ENCODE data around the gene OR6X1.

DNA sequence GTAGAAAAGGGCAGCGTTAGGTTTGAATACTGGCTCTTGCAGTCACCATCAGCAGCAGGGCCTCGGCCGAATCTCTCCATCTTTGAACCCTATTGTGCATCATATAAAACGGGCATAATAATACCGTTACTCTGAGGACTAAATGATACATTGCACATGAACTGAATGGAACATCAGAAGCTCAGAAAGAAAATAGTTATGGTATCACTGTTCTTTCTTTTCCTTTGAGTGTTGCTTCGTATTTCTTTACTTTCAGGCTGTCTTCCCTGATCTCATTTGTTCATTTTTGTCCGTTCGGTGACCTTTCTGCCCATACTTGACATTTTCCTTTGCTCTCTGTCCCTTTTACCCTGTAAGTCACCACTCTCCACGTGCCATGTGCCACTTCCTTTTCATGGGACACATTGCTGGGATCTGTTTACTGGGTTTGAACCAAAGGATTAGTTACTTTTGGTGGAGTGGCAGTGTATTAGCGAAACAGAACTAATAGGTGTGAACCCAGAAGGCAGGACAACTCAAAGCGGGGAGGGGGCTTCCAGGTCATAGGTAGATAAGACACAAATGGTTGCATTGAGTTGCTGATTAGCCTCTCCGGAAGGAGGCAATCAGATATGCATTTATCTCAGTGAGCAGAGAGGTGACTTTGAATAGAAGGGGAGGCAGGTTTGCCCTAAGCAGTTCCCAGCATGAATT is 12.1 kb downstream of the OR6X1 start:
- TF ChIP-seq, protein P1, sequence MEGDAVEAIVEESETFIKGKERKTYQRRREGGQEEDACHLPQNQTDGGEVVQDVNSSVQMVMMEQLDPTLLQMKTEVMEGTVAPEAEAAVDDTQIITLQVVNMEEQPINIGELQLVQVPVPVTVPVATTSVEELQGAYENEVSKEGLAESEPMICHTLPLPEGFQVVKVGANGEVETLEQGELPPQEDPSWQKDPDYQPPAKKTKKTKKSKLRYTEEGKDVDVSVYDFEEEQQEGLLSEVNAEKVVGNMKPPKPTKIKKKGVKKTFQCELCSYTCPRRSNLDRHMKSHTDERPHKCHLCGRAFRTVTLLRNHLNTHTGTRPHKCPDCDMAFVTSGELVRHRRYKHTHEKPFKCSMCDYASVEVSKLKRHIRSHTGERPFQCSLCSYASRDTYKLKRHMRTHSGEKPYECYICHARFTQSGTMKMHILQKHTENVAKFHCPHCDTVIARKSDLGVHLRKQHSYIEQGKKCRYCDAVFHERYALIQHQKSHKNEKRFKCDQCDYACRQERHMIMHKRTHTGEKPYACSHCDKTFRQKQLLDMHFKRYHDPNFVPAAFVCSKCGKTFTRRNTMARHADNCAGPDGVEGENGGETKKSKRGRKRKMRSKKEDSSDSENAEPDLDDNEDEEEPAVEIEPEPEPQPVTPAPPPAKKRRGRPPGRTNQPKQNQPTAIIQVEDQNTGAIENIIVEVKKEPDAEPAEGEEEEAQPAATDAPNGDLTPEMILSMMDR (conservative IDR thresholded peaks at IDR 0.05; ENCODE audit: low read length) = no peak
- no peak for TF ChIP-seq EZH2phosphoT487 (IDR thresholded peaks at IDR 0.05; ENCODE audit: borderline replicate concordance, low read depth, low read length)
